SK-MEL-5 (cell line): ENCODE data around the gene TMEM242. TPM values are rescaled to one million over a fixed set of nuclear protein-coding genes. Genes with fewer than 3 reads are reported as not detected.
"Not testable (repeated sequence)": the region's sequence is repeated elsewhere in the genome, so short reads cannot be mapped to it uniquely, and the experiment has no call there.

Experiments
- DNase-seq: peaks from one replicate; pipeline ENCODE4 v3.0.0-alpha.2; 2016; ENCODE audit warnings: low read depth, low spot score
- in situ Hi-C: cut with HindIII; loops from 2 replicates; pipeline ENCODE4 v1.10.0; 2016; ENCODE audit warnings: low sequenced_read_pairs, high pct_unique_total_duplicates, low pct_unique_long_range_greater_than_20kb
- total RNA-seq: library from RNA; depleted of rRNA; stranded (reverse); fragments of >200 nt; shearing (Covaris generic); gene quantifications from 2 replicates; pipeline ENCODE4 v1.2.3, GENCODE V29; 2014

Gene TMEM242
- total RNA-seq, 1 experiment from 2014 or later: 10.9 TPM

DNA sequence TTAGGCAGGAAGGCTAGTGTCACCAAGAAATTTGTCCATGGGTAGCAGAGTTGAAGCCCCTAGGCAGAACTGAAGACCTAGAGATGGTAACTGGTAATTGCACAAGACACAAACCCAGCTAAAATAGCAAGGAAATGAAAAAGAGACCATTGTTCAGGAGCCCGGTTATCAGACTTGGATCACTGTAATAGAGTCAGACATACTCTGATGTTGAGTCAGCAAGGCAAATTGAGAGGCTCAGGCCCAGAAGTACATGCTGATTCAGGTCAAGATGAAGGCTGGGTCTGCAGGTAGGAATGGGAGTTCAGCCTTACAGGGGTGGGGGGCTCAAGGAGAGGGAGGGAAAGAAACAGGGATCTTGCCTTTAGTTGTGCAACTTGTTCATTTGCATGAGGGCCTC is 6.5 kb upstream of the TMEM242 start:
- in situ Hi-C loops: no loop called here

DNA sequence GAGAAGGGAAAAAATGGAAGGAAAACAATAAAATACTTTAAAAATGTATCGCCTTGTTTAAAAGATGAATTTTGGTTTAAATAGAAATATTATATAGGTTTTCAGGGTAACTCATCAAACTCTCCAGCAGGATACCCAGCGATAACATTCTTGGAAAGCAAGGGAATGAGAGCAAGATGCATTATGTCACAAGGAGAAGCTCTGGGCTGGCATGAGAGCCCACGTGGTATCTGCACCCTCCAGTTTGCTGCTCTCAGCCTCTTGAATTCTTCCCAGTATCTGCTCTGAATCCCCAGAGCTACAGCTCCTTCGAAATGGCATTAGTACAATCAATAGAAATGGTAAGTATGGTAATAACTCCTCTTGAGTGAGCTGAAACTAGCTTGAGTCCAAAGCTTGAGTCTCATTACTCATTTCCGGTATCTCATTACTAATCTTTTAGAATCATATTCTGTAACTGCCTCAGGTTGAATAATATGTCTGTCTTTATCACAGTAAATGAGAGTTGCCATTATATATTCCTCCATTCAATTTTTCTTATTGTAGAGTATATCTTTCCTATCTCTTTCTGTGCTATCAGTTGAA is 4.9 kb upstream of the TMEM242 start:
- in situ Hi-C loops: no loop called here

More for the DNA sequence above, 6.5 kb upstream of the TMEM242 start:
- peak; percentile 43 for DNase-seq

GRCh38 chr6:157326979-157327378 is 3.7 kb upstream of the TMEM242 start:
- in situ Hi-C loops: no loop called here
- DNase-seq: no peak

More for the DNA sequence above, 4.9 kb upstream of the TMEM242 start:
- peak; percentile 25 for DNase-seq

- peak; percentile 22 for DNase-seq
- in situ Hi-C loops: no loop called here
Observed at GRCh38 chr6:157325069-157325805, 1.9 kb upstream of the TMEM242 start.

GRCh38 chr6:157323966-157324300 is 614 bp upstream of the TMEM242 start:
- DNase-seq: peak; percentile 47
- in situ Hi-C loops: no loop called here

DNA sequence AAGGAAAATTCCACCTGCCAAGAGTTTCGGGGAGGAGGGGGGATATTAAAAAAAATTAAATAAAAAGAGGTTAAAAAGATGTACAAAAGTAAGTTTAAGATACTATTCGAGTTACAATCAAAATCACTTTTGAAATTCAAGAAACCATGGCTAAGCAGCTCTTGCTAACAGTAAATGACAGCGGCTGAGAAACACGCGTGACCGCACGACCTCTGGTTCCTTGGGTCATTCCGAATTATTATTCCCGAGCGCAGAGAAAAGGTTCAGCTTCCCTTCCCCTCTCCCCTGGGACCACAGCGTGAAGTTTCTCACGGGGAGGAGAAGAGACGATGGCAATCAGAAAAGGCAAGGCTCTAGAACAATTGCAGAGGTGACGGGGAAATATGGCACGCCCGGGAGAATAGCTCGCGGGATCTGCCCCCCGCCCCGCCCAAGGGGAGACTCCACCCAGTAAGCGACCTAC is 496 bp downstream of the TMEM242 start:
- peak; percentile 84 for DNase-seq
- in situ Hi-C loops: no loop called here

DNA sequence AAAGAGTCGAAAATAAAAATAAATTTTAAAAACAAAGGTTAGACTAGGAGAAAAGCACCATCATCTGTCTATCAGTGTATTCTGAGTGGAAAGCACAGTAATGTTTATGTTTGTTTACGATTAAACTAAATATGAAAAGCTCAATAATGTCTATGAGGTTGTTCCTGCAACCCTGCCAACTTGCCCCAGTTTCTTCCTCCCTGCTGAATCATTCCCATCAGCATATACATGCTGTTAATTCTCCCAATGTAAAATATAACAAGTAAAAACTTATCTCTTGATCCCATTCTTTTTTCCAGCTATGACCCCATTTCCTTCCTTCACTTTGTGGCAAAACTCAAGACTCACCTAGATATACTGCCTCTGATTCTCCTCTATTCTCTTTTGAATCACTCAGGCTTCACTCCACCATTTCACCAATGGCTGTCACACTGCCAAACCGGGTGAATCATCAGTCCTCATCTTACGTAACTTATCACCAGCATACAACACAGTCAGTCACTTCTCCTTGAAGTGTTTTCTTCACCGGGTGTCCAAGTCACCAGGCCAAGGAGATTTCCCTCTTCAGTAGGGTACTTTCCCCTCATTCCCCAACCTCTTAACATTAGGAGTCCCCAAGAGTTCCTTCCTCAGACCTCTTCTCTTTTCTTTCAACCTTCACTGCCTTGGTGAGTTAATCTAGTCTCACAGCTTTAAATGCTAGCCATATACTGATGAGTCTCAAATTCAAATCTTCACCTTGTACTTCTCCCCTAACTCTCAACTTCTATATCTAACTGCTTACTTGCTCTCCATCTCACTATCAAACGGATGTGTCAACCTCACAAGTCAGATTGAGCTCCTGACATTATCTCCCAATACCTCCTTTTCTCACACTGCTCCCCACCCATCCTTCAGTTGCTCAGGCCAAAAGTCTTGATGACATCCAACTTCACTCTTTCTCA is 6.2 kb downstream of the TMEM242 start:
- peak; percentile 80 for DNase-seq
- in situ Hi-C loops: no loop called here

DNA sequence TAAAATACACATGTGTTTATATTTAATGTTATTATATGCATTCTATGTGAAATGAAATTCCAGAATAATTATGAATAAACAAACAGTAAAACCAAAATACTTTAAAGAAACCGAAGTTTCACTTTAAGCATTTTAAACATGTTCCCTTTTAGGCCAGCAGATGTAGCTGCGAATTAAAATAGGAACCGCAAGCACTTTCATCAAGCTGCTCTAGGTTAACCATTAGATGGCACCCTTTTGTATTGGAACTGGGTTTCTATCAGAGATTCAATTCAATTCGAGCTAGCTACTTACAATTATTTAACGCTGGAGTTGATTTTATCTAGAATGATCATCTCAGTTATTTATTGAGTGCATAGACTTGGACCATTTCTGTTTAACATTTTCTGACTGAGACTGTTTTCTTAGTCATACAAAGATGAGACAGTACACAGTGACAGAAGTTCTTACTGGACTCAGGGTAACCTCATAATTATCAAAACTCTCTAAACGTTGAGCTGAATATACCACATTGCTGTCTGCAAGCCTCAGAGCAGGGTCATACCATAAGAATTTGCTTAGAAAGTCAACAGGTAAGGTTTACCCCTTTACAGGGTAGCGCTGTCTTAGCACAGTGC is 8.5 kb downstream of the TMEM242 start:
- peak; percentile 73 for DNase-seq
- in situ Hi-C loops: no loop called here

DNA sequence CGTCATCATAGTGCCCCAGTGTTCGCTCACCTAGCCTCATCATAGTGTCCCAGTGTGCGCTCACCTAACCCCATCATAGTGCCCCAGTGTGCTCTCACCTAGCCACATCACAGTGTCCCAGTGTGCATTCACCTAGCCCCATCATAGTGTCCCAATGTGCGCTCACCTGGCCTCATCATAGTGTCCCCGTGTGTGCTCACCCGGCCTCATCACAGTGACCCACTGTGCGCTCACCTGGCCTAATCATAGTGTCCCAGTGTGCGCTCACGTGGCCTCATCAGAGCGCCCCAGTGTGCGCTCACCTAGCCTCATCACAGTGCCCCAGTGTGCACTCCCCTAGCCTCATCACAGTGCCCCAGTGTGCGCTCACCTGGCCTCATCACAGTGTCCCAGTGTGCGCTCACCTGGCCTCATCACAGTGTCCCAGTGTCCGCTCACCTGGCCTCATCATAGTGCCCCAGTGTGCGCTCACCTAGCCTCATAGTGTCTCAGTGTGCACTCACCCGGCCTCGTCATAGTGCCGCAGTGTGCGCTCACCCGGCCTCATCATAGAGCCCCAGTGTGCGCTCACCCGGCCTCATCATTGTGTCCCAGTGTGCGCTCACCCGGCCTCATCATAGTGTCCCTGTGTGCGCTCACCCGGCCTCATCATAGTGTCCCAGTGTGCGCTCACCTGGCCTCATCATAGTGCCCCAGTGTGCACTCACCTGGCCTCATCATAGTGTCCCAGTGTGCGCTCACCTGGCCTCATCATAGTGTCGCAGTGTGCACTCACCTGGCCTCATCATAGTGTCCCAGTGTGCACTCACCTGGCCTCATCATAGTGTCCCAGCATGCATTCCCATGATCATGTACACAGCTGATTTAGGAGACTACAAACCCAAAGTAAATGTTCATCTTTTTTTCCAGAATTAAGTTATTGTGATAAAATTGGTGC is 9.5 kb downstream of the TMEM242 start:
- in situ Hi-C loops: no loop called here
- DNase-seq: no peak

GRCh38 chr6:157312757-157313156 is 10.6 kb downstream of the TMEM242 start:
- in situ Hi-C loops: no loop called here
- no peak for DNase-seq

DNA sequence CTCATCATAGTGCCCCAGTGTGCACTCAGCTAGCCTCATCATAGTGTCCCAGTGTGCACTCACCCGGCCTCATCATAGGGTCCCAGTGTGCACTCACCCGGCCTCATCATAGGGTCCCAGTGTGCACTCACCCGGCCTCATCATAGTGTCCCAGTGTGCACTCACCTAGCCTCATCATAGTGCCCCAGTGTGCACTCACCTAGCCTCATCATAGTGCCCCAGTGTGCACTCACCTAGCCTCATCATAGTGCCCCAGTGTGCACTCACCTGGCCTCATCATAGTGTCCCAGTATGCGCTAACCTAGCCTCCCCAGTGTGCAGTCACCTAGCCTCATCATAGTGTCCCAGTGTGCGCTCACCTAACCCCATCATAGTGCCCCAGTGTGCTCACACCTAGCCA is 12.6 kb downstream of the TMEM242 start:
- DNase-seq, in situ Hi-C loops: not testable (repeated sequence)

DNA sequence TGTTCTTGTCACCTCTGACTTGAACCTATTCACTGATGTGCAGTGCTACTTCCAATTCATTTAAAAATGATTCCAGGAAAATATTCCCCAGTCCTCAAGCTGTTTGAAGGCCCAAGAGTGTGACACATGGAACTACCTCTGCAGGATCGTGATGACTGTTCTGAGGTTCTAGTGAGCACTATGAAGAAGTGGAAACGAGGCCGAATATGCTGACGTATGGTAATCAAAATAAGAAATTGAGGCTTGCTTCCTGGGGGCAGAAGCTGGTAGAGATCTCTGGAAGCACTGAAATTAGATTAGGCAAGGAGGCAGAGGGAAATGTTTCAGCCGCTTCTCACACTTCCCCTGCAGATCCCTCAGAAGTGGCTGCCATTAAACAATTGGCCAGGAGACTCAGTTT is 15.7 kb downstream of the TMEM242 start:
- in situ Hi-C loops: no loop called here
- DNase-seq: no peak

DNA sequence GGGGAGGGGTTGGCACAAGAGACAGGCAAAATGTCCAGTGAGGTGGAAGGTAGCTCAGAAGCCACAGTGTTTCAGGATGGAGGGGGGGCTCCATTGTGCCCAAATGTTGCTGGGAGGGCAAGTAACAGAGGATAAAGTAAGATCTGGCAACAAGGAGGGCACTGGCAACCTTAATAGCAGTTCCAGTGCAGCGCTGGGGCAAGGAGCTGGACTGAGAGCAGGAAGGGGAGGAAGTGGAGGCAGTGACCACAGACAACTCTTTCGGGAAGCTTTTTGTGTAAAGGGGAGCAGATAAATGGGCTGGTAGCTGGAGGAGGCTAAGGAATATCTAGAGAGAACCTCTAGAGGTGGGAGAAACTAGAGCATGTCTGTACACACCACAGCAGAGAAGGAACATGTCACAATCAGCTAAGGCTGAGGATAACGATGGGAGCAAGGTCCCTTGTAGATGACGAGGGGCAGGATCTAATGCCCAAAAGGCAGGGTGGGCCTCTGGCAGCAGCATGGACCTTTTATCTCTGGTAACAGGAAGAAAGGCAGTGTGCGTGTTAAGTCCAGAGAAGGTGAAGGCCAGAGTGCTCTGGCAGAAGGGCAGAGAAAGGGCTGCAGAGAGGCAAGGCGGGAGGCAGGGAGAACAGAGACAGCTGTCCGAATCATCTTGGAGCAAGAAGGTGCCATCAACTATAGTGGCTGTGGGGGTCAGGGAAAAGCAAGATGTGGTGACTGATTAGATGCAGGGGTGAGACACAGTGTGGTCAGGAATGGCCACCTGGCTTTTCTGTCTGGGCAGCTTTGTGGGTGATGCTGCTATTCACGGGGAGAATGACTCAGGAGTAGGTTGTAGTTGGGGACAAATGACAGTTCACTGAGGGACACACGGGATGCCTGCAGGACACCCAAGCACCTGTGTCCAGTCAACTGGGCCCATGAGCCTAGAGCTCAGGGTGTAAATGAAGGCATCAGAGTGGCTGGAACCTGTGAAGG is 17.4 kb downstream of the TMEM242 start:
- no peak for DNase-seq
- in situ Hi-C loops: no loop called here

- DNase-seq: no peak
- in situ Hi-C loops: no loop called here
Observed at GRCh38 chr6:157304899-157305663, 18.2 kb downstream of the TMEM242 start.

DNA sequence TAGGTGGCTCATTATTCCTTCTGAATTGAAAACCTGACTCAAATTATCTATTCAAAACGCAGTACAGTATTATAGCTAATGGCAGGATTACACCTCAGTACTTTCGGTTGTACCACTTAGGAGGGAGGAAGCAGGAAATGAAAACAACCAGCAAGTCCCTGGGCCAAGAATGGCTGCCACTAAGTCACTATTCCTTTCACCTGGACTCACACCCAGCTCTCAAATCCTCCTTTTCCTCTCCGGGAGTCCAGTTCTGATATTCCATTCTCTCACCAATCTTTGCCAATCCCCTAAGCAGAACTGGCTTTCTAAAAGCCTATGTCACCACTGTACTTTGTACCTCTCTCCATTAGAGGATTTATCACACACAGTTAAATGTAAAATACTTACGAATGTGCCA is 20.6 kb downstream of the TMEM242 start:
- no peak for DNase-seq
- in situ Hi-C loops: no loop called here
